NCI-H128 (cell line): ENCODE measurements around the gene TXLNG.

ENCODE experiments used
- DNase-seq: peaks from one replicate; lab custom pipeline; 2025; ENCODE audit not compliant: unreplicated experiment; lab: John Stamatoyannopoulos, UW

TXLNG gene

GRCh38 chrX:16870862-16871815 is 84.9 kb downstream of the TXLNG start:
- DNase-seq, result no peak

GRCh38 chrX:16873106-16873505 is 86.8 kb downstream of the TXLNG start:
- no peak for DNase-seq

- DNase-seq, result no peak
These were observed 88.3 kb downstream of the TXLNG start for GRCh38 chrX:16874458-16875095.

GRCh38 chrX:16876696-16877095 is 90.4 kb downstream of the TXLNG start:
- DNase-seq, result no peak

- no peak for DNase-seq
These were observed 95.9 kb downstream of the TXLNG start for GRCh38 chrX:16882169-16882568.

GRCh38 chrX:16882702-16883486 is 96.6 kb downstream of the TXLNG start:
- DNase-seq, result peak; percentile 59

- no peak for DNase-seq
These were observed 97.2 kb downstream of the TXLNG start for GRCh38 chrX:16883487-16883804.

GRCh38 chrX:16885628-16886027 is 99.4 kb downstream of the TXLNG start:
- no peak for DNase-seq

GRCh38 chrX:16892504-16893362 is 106.5 kb downstream of the TXLNG start:
- peak; percentile 67 for DNase-seq
